K562 (cell line): ENCODE results near the gene TMEM53. TPM values are rescaled to one million over a fixed set of nuclear protein-coding genes. Genes with fewer than 3 reads are reported as not detected.

Experiments
- CC2D1A ChIP-seq: fragments of 450-650 bp; IDR thresholded peaks from 2 replicates; pipeline ENCODE4 v1.6.1; 2017; ENCODE audit warnings: mild to moderate bottlenecking
- DPF2 ChIP-seq: fragments of 450-650 bp; IDR thresholded peaks from 2 replicates; pipeline ENCODE4 v1.6.1; 2016
- MGA ChIP-seq: fragments of 450-650 bp; IDR thresholded peaks from 2 replicates; pipeline ENCODE4 v1.6.1; 2016; ENCODE audit warnings: mild to moderate bottlenecking, moderate library complexity
- MTA2 ChIP-seq: fragments of 450-650 bp; IDR thresholded peaks from 2 replicates; pipeline ENCODE4 v1.6.1; 2016; ENCODE audit warnings: low read depth
- MXI1 ChIP-seq: IDR thresholded peaks from 2 replicates; pipeline ENCODE4 v1.6.1; 2011; ENCODE audit warnings: low read depth, mild to moderate bottlenecking, improper control_type of control experiment, low read length
- PBX2 ChIP-seq, 2 experiments: IDR thresholded peaks in 1 of 2; conservative IDR thresholded peaks in 1 of 2; 2 replicates each; pipeline ENCODE4 v1.6.1; 2016; ENCODE audit warnings: low read depth in 2 of 2, mild to moderate bottlenecking in 1 of 2, missing compliant biosample characterization in 1 of 2, missing genetic modification characterization in 1 of 2, moderate library complexity in 1 of 2
- PHF21A ChIP-seq: fragments of 450-650 bp; IDR thresholded peaks from 2 replicates; pipeline ENCODE4 v1.6.1; 2017; ENCODE audit warnings: low read depth, borderline replicate concordance
- POLR2AphosphoS5 ChIP-seq: IDR thresholded peaks from 2 replicates; pipeline ENCODE4 v1.6.1; 2011; ENCODE audit warnings: mild to moderate bottlenecking, low read depth, low read length, moderate library complexity; ENCODE audit not compliant: control insufficient read depth, insufficient read depth
- PRMT5 ChIP-seq: sonication (generic); formaldehyde crosslinking; IDR thresholded peaks from 2 replicates; pipeline ENCODE4 v1.5.0; 2020; ENCODE audit warnings: missing genetic modification reagents
- RB1 ChIP-seq: fragments of 450-650 bp; IDR thresholded peaks from 2 replicates; pipeline ENCODE4 v1.6.1; 2017; ENCODE audit warnings: low read depth, mild to moderate bottlenecking
- RNF2 ChIP-seq: sonication (generic); IDR thresholded peaks from 2 replicates; pipeline ENCODE4 v1.6.1; 2016
- SMARCC2 ChIP-seq: fragments of 450-650 bp; IDR thresholded peaks from 2 replicates; pipeline ENCODE4 v1.6.1; 2017; ENCODE audit warnings: antibody characterized with exemption, moderate library complexity, mild to moderate bottlenecking, low read depth
- SOX6 ChIP-seq: fragments of 450-650 bp; IDR thresholded peaks from 2 replicates; pipeline ENCODE4 v1.6.1; 2014; ENCODE audit warnings: mild to moderate bottlenecking
- polyA plus RNA-seq, 8 experiments: library from polyadenylated mRNA; depleted of rRNA in 4 of 8; stranded (reverse) in 5 of 8; unstranded in 3 of 8; fragments of >200 nt; fragmentation: Nextera tagmentation in 2 of 8; fragmentation: Illumina TruSeq in 1 of 8; extraction: Ambion mirVana in 2 of 8; extraction: Trizol in 1 of 8; gene quantifications; 2 replicates each; pipeline versions ENCODE4 v1.2.1 to v1.2.3, GENCODE V29; 2011 to 2014; ENCODE audit warnings: inconsistent platforms in 1 of 8, missing spikeins in 1 of 8
- total RNA-seq, 7 experiments: library from RNA; depleted of rRNA in 6 of 7; stranded (reverse); fragments of >200 nt in 6 of 7; fragmentation: Illumina TruSeq in 2 of 7; extraction: Trizol in 2 of 7; gene quantifications; 2 replicates each; pipeline versions ENCODE4 v1.2.1 to v1.2.3, GENCODE V29; 2011 to 2021; ENCODE audit warnings: low replicate concordance in 1 of 7

Gene TMEM53
- total and polyA plus RNA-seq, 9 of the 15 experiments (the other 6 are each of a cell fraction or from before 2014, with no cell fraction given) = 0.23 to 3.7 (median 2.0) TPM

- peak; percentile 59 for TF ChIP-seq MGA
- no peak for TF ChIP-seq PRMT5 (CRISPR knock-in tag)
- TF ChIP-seq SMARCC2 = peak; percentile 37; the same call in 1 of the 2 replicates
- no peak for TF ChIP-seq PBX2 (CRISPR knock-in tag; IDR thresholded peaks at IDR 0.05; ENCODE audit: low read depth)
- 0 out of 2 replicates have a peak, but pooled peaks have one; percentile 28 for TF ChIP-seq PBX2 (tag; conservative IDR thresholded peaks at IDR 0.05; ENCODE audit: low read depth)
- peak; percentile 85 for TF ChIP-seq DPF2
- TF ChIP-seq POLR2AphosphoS5 = peak; percentile 95
- no peak; the same call in 1 of the 2 replicates for TF ChIP-seq MXI1
- TF ChIP-seq RNF2 = peak; percentile 39; the same call in 1 of the 2 replicates
- peak; percentile 64 for TF ChIP-seq MTA2
- peak; percentile 43; the same call in 1 of the 2 replicates for TF ChIP-seq SOX6
- TF ChIP-seq RB1 = peak; percentile 61; the same call in 1 of the 2 replicates
- TF ChIP-seq CC2D1A = peak; percentile 49; the same call in 1 of the 2 replicates
- 0 out of 2 replicates have a peak, but pooled peaks have one; percentile 41 for TF ChIP-seq PHF21A
These were observed 36.4 kb downstream of the TMEM53 start (continued) for GRCh38 chr1:44637702-44638411.
